HFFc6 (cell line): ENCODE measurements around the gene CNGA3. TPM values are rescaled to one million over a fixed set of nuclear protein-coding genes. Genes with fewer than 3 reads are reported as not detected.

Experiments
- DNase-seq: peaks from one replicate; pipeline ENCODE4 v3.0.0-alpha.2; 2018
- H3K27ac Mint-ChIP-seq: 2 replicates; pipeline ENCODE4 v1.8.0; 2020; ENCODE audit warnings: mild to moderate bottlenecking, mixed read lengths
- H3K27me3 Mint-ChIP-seq: 2 replicates; pipeline ENCODE4 v1.8.0; 2021; ENCODE audit warnings: mild to moderate bottlenecking, moderate library complexity, mixed read lengths; ENCODE audit not compliant: insufficient read depth
- H3K36me3 Mint-ChIP-seq: 2 replicates; pipeline ENCODE4 v1.8.0; 2021; ENCODE audit warnings: low read depth, mixed read lengths
- H3K4me1 Mint-ChIP-seq: 2 replicates; pipeline ENCODE4 v1.8.0; 2020; ENCODE audit warnings: low read depth, mixed read lengths
- H3K4me3 Mint-ChIP-seq: 2 replicates; pipeline ENCODE4 v1.8.0; 2020; ENCODE audit warnings: mild to moderate bottlenecking, moderate library complexity, mixed read lengths
- H3K9me3 Mint-ChIP-seq: 2 replicates; pipeline ENCODE4 v1.8.0; 2020; ENCODE audit warnings: mild to moderate bottlenecking, mixed read lengths
- CTCF ChIP-seq: fragments of 200-600 bp; sonication (generic); IDR thresholded peaks from 2 replicates; pipeline ENCODE4 v1.5.0; 2021; ENCODE audit warnings: antibody characterized with exemption, mild to moderate bottlenecking
- total RNA-seq, 6 experiments: library from RNA; stranded (reverse); fragmentation: NEBNext Ultra II Directional; extraction: Animal tissue kit (Norgen Biotek cat#: 25700); gene quantifications; 2 replicates in 1 of 6; 3 replicates in 5 of 6; pipeline ENCODE4 v1.2.3, GENCODE V29; 2021

The CNGA3 gene
- total RNA-seq, 6 experiments from 2014 or later, result 0.14 to 0.71 (median 0.22) TPM

DNA sequence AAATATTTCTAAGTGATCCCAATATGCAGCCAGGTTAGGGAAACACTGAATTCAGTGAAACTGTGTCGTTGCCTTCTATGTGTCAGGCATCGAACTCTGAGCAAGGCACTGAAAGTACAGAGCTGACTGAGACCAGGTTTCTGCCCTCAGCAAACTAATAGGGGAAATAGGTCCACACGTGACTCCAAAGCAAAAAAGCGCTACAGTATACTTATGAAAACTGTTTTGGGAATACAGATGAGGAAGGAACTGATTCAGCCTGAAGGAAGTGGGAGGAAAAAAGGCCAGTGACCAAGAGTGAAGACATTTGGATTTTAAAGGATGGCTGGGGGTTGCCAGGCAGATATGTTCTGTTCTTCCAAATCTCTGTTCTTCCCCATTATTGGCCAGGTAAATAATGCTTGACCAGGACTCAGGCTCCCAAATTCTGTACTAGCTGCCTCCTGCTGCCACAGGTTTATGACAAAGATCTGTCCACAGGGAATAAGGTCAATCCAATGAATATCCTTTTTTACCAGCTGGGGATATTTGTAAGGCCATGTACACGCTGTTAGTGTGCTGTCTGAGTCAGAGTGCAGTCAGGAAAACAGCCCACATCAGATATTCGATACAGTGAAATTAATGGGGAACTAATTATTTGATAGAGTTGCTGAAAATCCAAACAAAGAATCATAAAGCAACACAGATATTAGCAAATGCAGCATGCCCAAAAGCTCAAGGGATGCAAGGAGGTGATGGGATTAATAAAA, 73.9 kb downstream of the CNGA3 start:
- TF ChIP-seq CTCF, result no peak
- Mint-ChIP-seq H3K27me3 (peaks cover 9% of the 10 kb centered on the region; the same call in 1 of the 2 replicates), H3K9me3 (peaks cover 14% of the 10 kb centered on the region), H3K4me1 (peaks cover 6% of the 10 kb centered on the region; the same call in 1 of the 2 replicates), H3K27ac (no peak overlapping the region), H3K36me3 (peaks cover 9% of the 10 kb centered on the region), H3K4me3 (no peak overlapping the region)
- DNase-seq, result no peak

DNA sequence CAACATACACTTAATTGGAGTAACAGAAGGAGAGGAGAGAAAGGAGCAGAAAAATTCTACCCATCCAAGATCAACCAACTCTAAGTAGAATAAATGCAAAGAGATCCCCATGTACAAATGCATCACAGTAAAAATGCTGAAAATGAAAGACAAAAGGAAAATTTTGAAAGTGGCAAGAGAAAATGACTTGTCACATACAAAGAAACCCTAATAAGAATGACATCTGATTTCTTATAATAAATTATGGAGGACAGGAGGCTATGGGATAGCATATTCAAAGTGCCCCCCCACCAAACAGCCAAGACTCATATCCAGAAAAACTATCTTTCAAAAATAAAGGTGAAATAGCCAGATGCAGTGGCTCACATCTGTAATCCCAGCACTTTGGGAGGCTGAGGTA, 76.2 kb downstream of the CNGA3 start:
- peaks cover 7% of the 10 kb centered on the region; the same call in 1 of the 2 replicates for H3K27me3 Mint-ChIP-seq
- peaks cover 14% of the 10 kb centered on the region for H3K9me3 Mint-ChIP-seq
- no peak overlapping the region for H3K4me3 Mint-ChIP-seq
- no peak overlapping the region for H3K27ac Mint-ChIP-seq
- H3K4me1 Mint-ChIP-seq, result peaks cover 6% of the 10 kb centered on the region; the same call in 1 of the 2 replicates
- peaks cover 9% of the 10 kb centered on the region for H3K36me3 Mint-ChIP-seq
- no peak for TF ChIP-seq CTCF
- no peak for DNase-seq

DNA sequence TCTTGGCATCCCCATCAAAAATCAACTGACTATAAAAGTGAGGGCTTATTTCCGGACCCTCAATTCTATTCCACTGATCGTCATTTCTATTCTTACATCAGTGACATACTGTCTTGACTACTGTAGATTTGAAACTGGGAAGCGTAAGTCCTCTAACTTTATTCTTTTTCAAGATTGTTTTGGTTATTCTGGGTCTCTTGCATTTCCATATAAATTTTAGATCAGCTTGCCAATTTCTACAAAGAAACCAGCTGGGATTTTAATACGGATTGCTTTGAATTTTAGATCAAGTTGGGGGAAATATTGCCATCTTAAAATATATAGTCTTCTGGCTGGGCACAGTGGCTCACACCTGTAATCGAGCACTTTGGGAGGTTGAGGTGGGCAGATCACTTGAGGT, 80.5 kb downstream of the CNGA3 start:
- Mint-ChIP-seq H3K4me3 (no peak overlapping the region), H3K27ac (no peak overlapping the region), H3K27me3 (peaks cover 12% of the 10 kb centered on the region), H3K36me3 (peaks cover 13% of the 10 kb centered on the region), H3K4me1 (no peaks in the 10 kb centered on the region), H3K9me3 (peaks cover 9% of the 10 kb centered on the region)
- no peak for DNase-seq
- TF ChIP-seq CTCF, result no peak

DNA sequence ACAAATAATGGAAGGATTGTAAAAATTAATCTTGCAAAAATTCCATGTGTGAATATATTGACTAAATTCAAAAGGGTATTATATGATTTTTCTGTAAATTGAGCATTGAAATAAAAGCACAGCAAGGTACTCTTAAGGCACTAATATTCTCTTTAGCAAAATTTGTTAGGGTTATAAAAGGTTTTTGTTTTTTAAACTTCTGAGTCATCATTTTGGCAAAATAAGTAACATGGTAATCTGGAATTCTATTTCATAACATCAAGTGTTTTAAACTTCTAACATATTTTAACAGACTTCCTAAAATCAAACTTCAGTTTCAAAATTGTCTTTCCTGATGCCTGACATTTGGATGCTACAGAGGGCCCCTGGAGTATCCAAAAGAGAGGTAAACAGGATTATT, 85.9 kb downstream of the CNGA3 start:
- no peak overlapping the region for H3K4me3 Mint-ChIP-seq
- TF ChIP-seq CTCF, result no peak
- peaks cover 30% of the 10 kb centered on the region for H3K9me3 Mint-ChIP-seq
- peaks cover 16% of the 10 kb centered on the region for H3K27me3 Mint-ChIP-seq
- H3K4me1 Mint-ChIP-seq, result no peaks in the 10 kb centered on the region
- H3K27ac Mint-ChIP-seq, result no peak overlapping the region
- peaks cover 16% of the 10 kb centered on the region for H3K36me3 Mint-ChIP-seq
- DNase-seq, result no peak

DNA sequence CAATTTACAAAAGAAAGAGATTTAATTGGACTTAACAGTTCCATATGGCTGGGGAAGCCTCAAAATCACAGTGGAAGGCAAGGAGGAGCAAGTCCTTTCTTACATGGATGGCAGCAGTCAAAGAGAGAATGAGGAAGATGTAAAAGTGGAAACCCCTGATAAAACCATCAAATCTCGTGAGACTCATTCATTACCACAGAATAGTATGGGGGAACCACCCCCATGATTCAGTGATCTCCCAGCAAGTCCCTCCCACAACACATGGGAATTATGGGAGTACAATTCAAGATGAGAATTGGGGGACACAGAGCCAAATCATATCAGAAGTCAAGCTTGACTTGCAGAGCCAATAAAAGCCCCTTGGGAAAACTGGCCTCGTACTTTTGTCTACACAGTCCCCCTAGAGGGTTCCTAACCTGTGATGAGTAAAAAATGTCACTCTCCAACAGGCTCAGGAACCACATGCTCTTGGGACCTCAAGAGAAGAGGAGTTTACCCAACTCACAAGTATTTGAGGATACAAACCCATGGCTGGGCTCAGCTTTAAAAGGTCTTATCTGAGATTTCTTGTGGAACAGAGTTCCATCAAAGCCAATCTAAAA, 87.2 kb downstream of the CNGA3 start:
- no peak for DNase-seq
- Mint-ChIP-seq H3K9me3 (peaks cover 30% of the 10 kb centered on the region), H3K4me1 (no peaks in the 10 kb centered on the region), H3K4me3 (no peak overlapping the region), H3K36me3 (peaks cover 16% of the 10 kb centered on the region), H3K27ac (no peak overlapping the region), H3K27me3 (peaks cover 15% of the 10 kb centered on the region)
- no peak for TF ChIP-seq CTCF
